SKM-1 (cell line): ENCODE measurements around the gene NR4A3.
"Not testable (repeated sequence)": the region's sequence is repeated elsewhere in the genome, so short reads cannot be mapped to it uniquely, and the experiment has no call there.

Experiments
- DNase-seq: peaks from one replicate; lab custom pipeline; 2025; ENCODE audit not compliant: unreplicated experiment; lab: John Stamatoyannopoulos, UW

The NR4A3 gene

GRCh38 chr9:99821396-99822108 is at the start of gene NR4A3:
TSS of gene NR4A3 (plus strand) at chr9:99821885. CDS start at chr9:99828043, 6,158 bp downstream.
- peak; percentile 14 for DNase-seq

- DNase-seq = no peak
Measured at GRCh38 chr9:99773468-99774138, 48.1 kb upstream of the NR4A3 start.

GRCh38 chr9:99778308-99778707 is 43.4 kb upstream of the NR4A3 start:
- DNase-seq = no peak

GRCh38 chr9:99778836-99779235 is 42.8 kb upstream of the NR4A3 start:
- no peak for DNase-seq

- DNase-seq = no peak
Measured at GRCh38 chr9:99779277-99779676, 42.4 kb upstream of the NR4A3 start.

GRCh38 chr9:99782349-99782748 is 39.3 kb upstream of the NR4A3 start:
- DNase-seq = not testable (repeated sequence)

- peak; percentile 36 for DNase-seq
Measured at GRCh38 chr9:99782962-99783718, 38.5 kb upstream of the NR4A3 start.

- no peak for DNase-seq
Measured at GRCh38 chr9:99783799-99784198, 37.9 kb upstream of the NR4A3 start.

GRCh38 chr9:99785010-99785590 is 36.6 kb upstream of the NR4A3 start:
- no peak for DNase-seq

GRCh38 chr9:99787556-99787955 is 34.1 kb upstream of the NR4A3 start:
- DNase-seq = no peak

- DNase-seq = no peak
Measured at GRCh38 chr9:99793528-99793927, 28.2 kb upstream of the NR4A3 start.

GRCh38 chr9:99796231-99796630 is 25.5 kb upstream of the NR4A3 start:
- DNase-seq = no peak

- DNase-seq = no peak
Measured at GRCh38 chr9:99801775-99802174, 19.9 kb upstream of the NR4A3 start.

- no peak for DNase-seq
Measured at GRCh38 chr9:99803694-99804093, 18.0 kb upstream of the NR4A3 start.

GRCh38 chr9:99807276-99807852 is 14.3 kb upstream of the NR4A3 start:
- no peak for DNase-seq

- no peak for DNase-seq
Measured at GRCh38 chr9:99807956-99808355, 13.7 kb upstream of the NR4A3 start.

GRCh38 chr9:99808454-99808853 is 13.2 kb upstream of the NR4A3 start:
- no peak for DNase-seq

- DNase-seq = no peak
Measured at GRCh38 chr9:99809586-99810319, 11.9 kb upstream of the NR4A3 start.

- no peak for DNase-seq
Measured at GRCh38 chr9:99811172-99811571, 10.5 kb upstream of the NR4A3 start.

GRCh38 chr9:99811598-99812383 is 9.9 kb upstream of the NR4A3 start:
- DNase-seq = no peak
